ENCODE measurements around the gene SYNE3.

SYNE3 gene

GRCh38 chr14:95516554-95517181 lies at the start of gene SYNE3:
SYNE3 (minus strand) TSS chr14:95516650; CDS start chr14:95475821, 40,829 bp downstream.
- DNase-seq = peak in 7 of 51 donors; percentile 33 to 59 (median 45)

GRCh38 chr14:95564060-95564459 lies 47.6 kb upstream of the SYNE3 start:
- DNase-seq = peak in 6 of 51 donors; percentile 14 to 33 (median 18)

- no peak for DNase-seq
Measured at GRCh38 chr14:95562892-95563685, 46.6 kb upstream of the SYNE3 start.

- peak in 49 of 51 donors; percentile 3 to 89 (median 66) for DNase-seq
Measured at GRCh38 chr14:95561001-95561412, 44.6 kb upstream of the SYNE3 start.

- no peak for DNase-seq
Measured at GRCh38 chr14:95559203-95559602, 42.8 kb upstream of the SYNE3 start.

- DNase-seq = no peak
Measured at GRCh38 chr14:95557832-95558231, 41.4 kb upstream of the SYNE3 start.

- DNase-seq = no peak
Measured at GRCh38 chr14:95557291-95557690, 40.8 kb upstream of the SYNE3 start.

- DNase-seq = no peak
Measured at GRCh38 chr14:95555053-95555452, 38.6 kb upstream of the SYNE3 start.

- no peak for DNase-seq
Measured at GRCh38 chr14:95553141-95553540, 36.7 kb upstream of the SYNE3 start.

- no peak for DNase-seq
Measured at GRCh38 chr14:95551435-95551834, 35.0 kb upstream of the SYNE3 start.

- no peak for DNase-seq
Measured at GRCh38 chr14:95549656-95550585, 33.5 kb upstream of the SYNE3 start.

- DNase-seq = no peak
Measured at GRCh38 chr14:95548328-95548929, 32.0 kb upstream of the SYNE3 start.

- DNase-seq = no peak
Measured at GRCh38 chr14:95547626-95548327, 31.3 kb upstream of the SYNE3 start.

- no peak for DNase-seq
Measured at GRCh38 chr14:95547272-95547625, 30.8 kb upstream of the SYNE3 start.

- DNase-seq = no peak
Measured at GRCh38 chr14:95545515-95546168, 29.2 kb upstream of the SYNE3 start.

- DNase-seq = no peak
Measured at GRCh38 chr14:95544588-95544987, 28.1 kb upstream of the SYNE3 start.

GRCh38 chr14:95543021-95543420 lies 26.6 kb upstream of the SYNE3 start:
- DNase-seq = no peak

- DNase-seq = no peak
Measured at GRCh38 chr14:95541932-95542930, 25.8 kb upstream of the SYNE3 start.

GRCh38 chr14:95541346-95541745 lies 24.9 kb upstream of the SYNE3 start:
- DNase-seq = no peak
